GM21360 (cell line): ENCODE results near the gene CIRBP.
"Not testable (repeated sequence)": the region's sequence is repeated elsewhere in the genome, so short reads cannot be mapped to it uniquely, and the experiment has no call there.

ENCODE experiments used
- ATAC-seq: cut with Tn5 transposase; IDR thresholded peaks from one replicate; pipeline ENCODE4 v1.9.1; 2021; ENCODE audit warnings: mild to moderate bottlenecking, moderate library complexity; ENCODE audit not compliant: unreplicated experiment

CIRBP gene

GRCh38 chr19:1289686-1290025 lies 20.5 kb downstream of the CIRBP start:
- no peak for ATAC-seq

- no peak for ATAC-seq
Observed at GRCh38 chr19:1290196-1290702, 21.1 kb downstream of the CIRBP start.

GRCh38 chr19:1290703-1291651 lies 21.8 kb downstream of the CIRBP start:
- no peak for ATAC-seq

- ATAC-seq = no peak
Observed at GRCh38 chr19:1291761-1292418, 22.8 kb downstream of the CIRBP start.

- ATAC-seq = no peak
Observed at GRCh38 chr19:1292419-1293151, 23.5 kb downstream of the CIRBP start.

GRCh38 chr19:1293782-1294604 lies 24.9 kb downstream of the CIRBP start:
- ATAC-seq = no peak

GRCh38 chr19:1294688-1295087 lies 25.6 kb downstream of the CIRBP start:
- ATAC-seq = no peak

- no peak for ATAC-seq
Observed at GRCh38 chr19:1295169-1296012, 26.3 kb downstream of the CIRBP start.

- no peak for ATAC-seq
Observed at GRCh38 chr19:1296078-1296477, 26.9 kb downstream of the CIRBP start.

GRCh38 chr19:1296575-1297271 lies 27.6 kb downstream of the CIRBP start:
- ATAC-seq = no peak

- ATAC-seq = no peak
Observed at GRCh38 chr19:1298235-1298634, 29.1 kb downstream of the CIRBP start.

GRCh38 chr19:1299801-1300200 lies 30.7 kb downstream of the CIRBP start:
- no peak for ATAC-seq

GRCh38 chr19:1300744-1301490 lies 31.8 kb downstream of the CIRBP start:
- no peak for ATAC-seq

- ATAC-seq = no peak
Observed at GRCh38 chr19:1302533-1303239, 33.6 kb downstream of the CIRBP start.

GRCh38 chr19:1304197-1304924 lies 35.2 kb downstream of the CIRBP start:
- no peak for ATAC-seq

GRCh38 chr19:1305354-1305753 lies 36.2 kb downstream of the CIRBP start:
- ATAC-seq = not testable (repeated sequence)

GRCh38 chr19:1307320-1307719 lies 38.2 kb downstream of the CIRBP start:
- ATAC-seq = no peak
